ENCODE measurements around the gene PLP1.

Gene PLP1

GRCh38 chrX:103831803-103832544, 55.3 kb downstream of the PLP1 start, which contains the start of gene RAB9B:
TSS of gene RAB9B (minus strand) at chrX:103832257. CDS start at chrX:103825784, 6,473 bp downstream.
- peak within 1 kb of the TSS; percentile 84 for H2AFZ ChIP-seq (ENCODE audit: low read depth, low read length, severe bottlenecking)

GRCh38 chrX:103839404-103839803, 62.8 kb downstream of the PLP1 start:
- TF ChIP-seq CTCF (IDR thresholded peaks at IDR 0.05; ENCODE audit: insufficient read depth, low read length, poor library complexity, severe bottlenecking) (no peak), EZH2phosphoT487 (conservative IDR thresholded peaks at IDR 0.05; ENCODE audit: low read length) (no peak)
- no peak overlapping the region for H3K27ac ChIP-seq (ENCODE audit: low read depth, low read length)
- H3K36me3 ChIP-seq (ENCODE audit: low read length): no peaks in the 10 kb centered on the region
- no peaks in the 10 kb centered on the region for H3F3A ChIP-seq (ENCODE audit: insufficient read depth)
- no peaks in the 10 kb centered on the region for H3K79me2 ChIP-seq (ENCODE audit: insufficient read depth, low read length)
- H3K27me3 ChIP-seq (ENCODE audit: low read length): no peaks in the 10 kb centered on the region
- no peak overlapping the region for H3K9ac ChIP-seq (ENCODE audit: low read length)
- no peak overlapping the region for H3K4me3 ChIP-seq (ENCODE audit: insufficient read depth, low read length, poor library complexity, severe bottlenecking)
- H3K9me2 ChIP-seq (replicated peaks; ENCODE audit: insufficient read depth, low read length): no peaks in the 10 kb centered on the region
- H2AFZ ChIP-seq (ENCODE audit: low read depth, low read length, severe bottlenecking): no peak overlapping the region
- H4K20me1 ChIP-seq (ENCODE audit: low read depth, low read length): no peaks in the 10 kb centered on the region
- no peaks in the 10 kb centered on the region for H3K9me3 ChIP-seq (ENCODE audit: insufficient read depth, low read length)
- H3K4me2 ChIP-seq (ENCODE audit: low read depth, low read length, poor library complexity, severe bottlenecking): no peak overlapping the region

More at GRCh38 chrX:103831803-103832544, 55.3 kb downstream of the PLP1 start, which contains the start of gene RAB9B:
- no peaks in the 10 kb centered on the region for H3K9me2 ChIP-seq (replicated peaks; ENCODE audit: insufficient read depth, low read length)
- H3K4me3 ChIP-seq (ENCODE audit: insufficient read depth, low read length, poor library complexity, severe bottlenecking): peak within 1 kb of the TSS; percentile 46
- peak within 1 kb of the TSS; percentile 55 for H3K9ac ChIP-seq (ENCODE audit: low read length)
- H3K27ac ChIP-seq (ENCODE audit: low read depth, low read length): no peak within 1 kb of the TSS
- no peaks in the 10 kb centered on the region for H3K79me2 ChIP-seq (ENCODE audit: insufficient read depth, low read length)
- H3K36me3 ChIP-seq (ENCODE audit: low read length): no peaks in the 10 kb centered on the region
- H3K9me3 ChIP-seq (ENCODE audit: insufficient read depth, low read length): no peaks in the 10 kb centered on the region
- no peaks in the 10 kb centered on the region for H4K20me1 ChIP-seq (ENCODE audit: low read depth, low read length)
- H3K4me2 ChIP-seq (ENCODE audit: low read depth, low read length, poor library complexity, severe bottlenecking): peak within 1 kb of the TSS; percentile 55
- TF ChIP-seq CTCF (IDR thresholded peaks at IDR 0.05; ENCODE audit: insufficient read depth, low read length, poor library complexity, severe bottlenecking) (no peak), EZH2phosphoT487 (conservative IDR thresholded peaks at IDR 0.05; ENCODE audit: low read length) (no peak)
- no peaks in the 10 kb centered on the region for H3K27me3 ChIP-seq (ENCODE audit: low read length)
- H3F3A ChIP-seq (ENCODE audit: insufficient read depth): no peaks in the 10 kb centered on the region

Measured in SU-DHL-6 (cell line).